ENCODE data around the gene CDHR1. TPM values are rescaled to one million over a fixed set of nuclear protein-coding genes. Genes with fewer than 3 reads are reported as not detected.
"Not testable (repeated sequence)": the region's sequence is repeated elsewhere in the genome, so short reads cannot be mapped to it uniquely, and the experiment has no call there.

CDHR1 gene
- total RNA-seq, 1 donor from 2014 or later, result 0.24 TPM

GRCh38 chr10:84171237-84171636 is 23.1 kb upstream of the CDHR1 start:
- H3K4me1 Mint-ChIP-seq (ENCODE audit: unreplicated experiment); H3K36me3 Mint-ChIP-seq (ENCODE audit: unreplicated experiment); H3K27ac Mint-ChIP-seq (ENCODE audit: unreplicated experiment); H3K4me3 Mint-ChIP-seq (ENCODE audit: unreplicated experiment); H3K27me3 Mint-ChIP-seq (ENCODE audit: unreplicated experiment); H3K9me3 Mint-ChIP-seq (ENCODE audit: unreplicated experiment): not testable (repeated sequence)
- peak; percentile 8 for DNase-seq (ENCODE audit: extremely low spot score, unreplicated experiment)

DNA sequence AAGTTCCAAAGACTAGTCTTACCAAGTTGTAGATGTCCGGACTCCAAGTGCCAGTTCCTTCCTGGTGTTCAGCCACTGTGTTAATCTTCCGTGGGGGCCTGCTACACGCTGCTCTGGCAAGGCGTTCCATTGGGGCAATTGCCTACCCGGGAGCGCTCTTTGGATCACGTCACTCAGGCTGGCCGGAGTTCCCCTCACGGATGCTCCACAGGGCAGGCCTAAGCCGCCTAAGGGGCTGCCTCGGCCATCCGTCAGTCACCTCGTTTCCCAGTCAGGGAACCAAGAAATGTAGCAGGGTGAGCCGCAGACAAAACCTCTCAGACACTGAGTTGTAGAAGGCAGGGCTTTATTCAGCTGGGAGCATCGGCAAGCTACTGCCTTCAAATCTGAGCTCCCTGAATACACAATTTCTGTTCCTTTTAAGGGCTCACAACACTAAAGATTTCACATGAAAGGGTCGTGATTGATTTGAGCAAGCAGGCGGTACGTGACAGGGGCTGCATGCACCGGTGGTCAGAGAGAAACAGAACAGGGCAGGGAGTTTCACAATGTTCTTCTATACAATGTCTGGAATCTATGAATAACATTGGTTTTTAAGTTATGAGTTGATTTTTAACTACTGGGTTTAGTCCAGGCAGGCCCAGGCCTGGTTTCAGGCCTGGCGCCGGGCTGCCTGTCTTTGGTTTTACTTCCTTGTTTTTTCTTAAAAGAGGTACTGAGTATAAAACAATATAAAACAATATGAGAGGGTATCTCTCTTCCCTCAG is 22.5 kb upstream of the CDHR1 start:
- not testable (repeated sequence) for H3K27ac Mint-ChIP-seq (ENCODE audit: unreplicated experiment)

DNA sequence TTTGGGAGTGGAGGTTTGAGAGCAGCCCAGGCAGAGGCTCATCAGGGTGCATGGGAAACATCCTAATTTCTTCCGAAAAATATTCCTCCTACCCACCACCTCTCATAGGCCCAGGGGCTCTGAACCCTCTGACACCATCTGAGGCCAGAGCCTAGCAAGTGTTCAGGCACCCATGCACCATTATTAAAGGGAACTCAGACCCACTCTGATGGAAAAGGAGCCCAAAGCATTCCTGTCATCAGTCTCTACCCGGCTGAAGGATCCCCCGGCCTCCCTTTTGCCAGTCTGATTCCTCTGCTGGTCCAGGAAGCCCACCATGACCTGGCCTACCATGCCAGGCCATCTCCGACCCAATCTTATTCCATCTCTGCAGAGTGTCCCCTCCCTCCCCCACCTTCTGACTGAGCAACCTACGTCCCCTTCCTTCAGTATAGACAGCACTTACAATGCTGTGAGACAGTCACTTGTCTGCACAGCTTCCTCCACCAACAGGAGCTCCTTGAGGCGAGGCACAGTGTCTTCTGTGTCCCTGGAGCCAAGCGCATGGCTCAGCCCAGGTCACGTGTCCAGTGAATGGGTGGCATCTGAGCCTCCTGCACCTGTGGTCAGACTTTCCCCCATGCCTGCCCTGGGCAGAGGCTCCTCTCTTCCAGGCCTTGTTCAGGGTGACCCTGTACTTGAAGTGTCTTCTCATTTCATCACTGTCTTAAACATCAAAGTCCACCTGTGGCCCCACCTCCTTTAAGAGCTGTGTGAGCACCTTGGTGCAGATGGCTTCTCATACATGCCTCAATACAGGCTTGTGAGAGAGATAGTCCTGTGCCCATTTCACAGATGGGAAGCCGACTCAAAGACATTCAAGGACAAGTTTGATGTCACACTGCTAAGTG is 21.6 kb upstream of the CDHR1 start:
- Mint-ChIP-seq H3K4me1 (ENCODE audit: unreplicated experiment) (no peaks in the 10 kb centered on the region), H3K9me3 (ENCODE audit: unreplicated experiment) (no peaks in the 10 kb centered on the region), H3K4me3 (ENCODE audit: unreplicated experiment) (no peak overlapping the region), H3K36me3 (ENCODE audit: unreplicated experiment) (no peaks in the 10 kb centered on the region), H3K27ac (ENCODE audit: unreplicated experiment) (no peak overlapping the region), H3K27me3 (ENCODE audit: unreplicated experiment) (no peaks in the 10 kb centered on the region)
- TF ChIP-seq, protein P1, sequence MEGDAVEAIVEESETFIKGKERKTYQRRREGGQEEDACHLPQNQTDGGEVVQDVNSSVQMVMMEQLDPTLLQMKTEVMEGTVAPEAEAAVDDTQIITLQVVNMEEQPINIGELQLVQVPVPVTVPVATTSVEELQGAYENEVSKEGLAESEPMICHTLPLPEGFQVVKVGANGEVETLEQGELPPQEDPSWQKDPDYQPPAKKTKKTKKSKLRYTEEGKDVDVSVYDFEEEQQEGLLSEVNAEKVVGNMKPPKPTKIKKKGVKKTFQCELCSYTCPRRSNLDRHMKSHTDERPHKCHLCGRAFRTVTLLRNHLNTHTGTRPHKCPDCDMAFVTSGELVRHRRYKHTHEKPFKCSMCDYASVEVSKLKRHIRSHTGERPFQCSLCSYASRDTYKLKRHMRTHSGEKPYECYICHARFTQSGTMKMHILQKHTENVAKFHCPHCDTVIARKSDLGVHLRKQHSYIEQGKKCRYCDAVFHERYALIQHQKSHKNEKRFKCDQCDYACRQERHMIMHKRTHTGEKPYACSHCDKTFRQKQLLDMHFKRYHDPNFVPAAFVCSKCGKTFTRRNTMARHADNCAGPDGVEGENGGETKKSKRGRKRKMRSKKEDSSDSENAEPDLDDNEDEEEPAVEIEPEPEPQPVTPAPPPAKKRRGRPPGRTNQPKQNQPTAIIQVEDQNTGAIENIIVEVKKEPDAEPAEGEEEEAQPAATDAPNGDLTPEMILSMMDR (IDR thresholded peaks at IDR 0.05), result no peak
- peak; percentile 60 for DNase-seq (ENCODE audit: extremely low spot score, unreplicated experiment)

More for the DNA sequence above, 22.5 kb upstream of the CDHR1 start:
- DNase-seq (ENCODE audit: extremely low spot score, unreplicated experiment), result peak; percentile 76
- H3K27me3 Mint-ChIP-seq (ENCODE audit: unreplicated experiment); H3K36me3 Mint-ChIP-seq (ENCODE audit: unreplicated experiment); H3K9me3 Mint-ChIP-seq (ENCODE audit: unreplicated experiment); H3K4me1 Mint-ChIP-seq (ENCODE audit: unreplicated experiment); H3K4me3 Mint-ChIP-seq (ENCODE audit: unreplicated experiment): not testable (repeated sequence)

DNA sequence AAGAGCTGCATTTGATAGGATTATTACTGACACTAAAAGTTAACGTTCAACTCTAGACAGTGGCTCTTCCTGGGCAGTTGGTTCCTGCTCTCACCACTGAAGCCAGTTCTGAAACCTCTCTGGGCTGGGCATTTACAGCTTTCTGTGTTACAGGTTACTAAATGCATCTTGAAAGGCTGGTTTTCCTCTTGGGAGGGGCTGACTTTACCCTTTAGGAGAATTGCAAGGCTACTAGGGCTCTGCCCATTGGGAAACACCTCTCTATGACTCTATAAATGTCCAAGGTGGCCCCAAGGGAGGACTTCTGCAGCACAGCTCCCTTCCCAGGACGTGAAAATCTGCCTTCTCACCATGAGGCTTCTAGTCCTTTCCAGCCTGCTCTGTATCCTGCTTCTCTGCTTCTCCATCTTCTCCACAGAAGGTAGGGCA is 20.8 kb upstream of the CDHR1 start, which contains the start of gene GPR15LG:
GPR15LG (plus strand) TSS at position 301 of the 429 bp plus-strand sequence; CDS start at position 352, 51 bp downstream.
- TF ChIP-seq, protein P1 (IDR thresholded peaks at IDR 0.05), result no peak
- Mint-ChIP-seq H3K9me3 (ENCODE audit: unreplicated experiment) (no peaks in the 10 kb centered on the region), H3K27me3 (ENCODE audit: unreplicated experiment) (no peaks in the 10 kb centered on the region), H3K36me3 (ENCODE audit: unreplicated experiment) (no peaks in the 10 kb centered on the region), H3K27ac (ENCODE audit: unreplicated experiment) (no peak within 1 kb of the TSS), H3K4me1 (ENCODE audit: unreplicated experiment) (no peaks in the 10 kb centered on the region), H3K4me3 (ENCODE audit: unreplicated experiment) (no peak within 1 kb of the TSS)
- DNase-seq (ENCODE audit: extremely low spot score, unreplicated experiment), result peak; percentile 40

DNA sequence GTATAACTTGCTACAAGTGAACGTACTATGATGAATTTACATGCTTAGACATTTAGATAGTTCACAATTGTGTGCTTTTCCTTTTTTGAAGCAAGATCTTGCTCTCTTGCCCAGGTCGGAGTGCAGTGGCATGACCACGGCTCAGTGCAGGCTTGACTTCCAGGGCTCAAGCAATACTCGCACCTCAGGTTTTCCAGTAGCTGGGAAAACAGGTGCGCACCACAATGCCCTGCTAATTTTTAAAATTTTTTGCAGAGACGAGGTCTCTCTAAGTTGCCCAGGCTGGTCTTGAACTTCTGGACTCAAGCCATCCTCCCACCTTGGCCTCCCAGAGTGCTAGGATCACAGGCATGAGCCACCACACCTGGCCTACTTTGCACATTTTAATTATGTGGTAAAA is 18.9 kb upstream of the CDHR1 start:
- H3K27me3 Mint-ChIP-seq (ENCODE audit: unreplicated experiment), result no peaks in the 10 kb centered on the region
- no peaks in the 10 kb centered on the region for H3K4me1 Mint-ChIP-seq (ENCODE audit: unreplicated experiment)
- H3K36me3 Mint-ChIP-seq (ENCODE audit: unreplicated experiment), result no peaks in the 10 kb centered on the region
- H3K4me3 Mint-ChIP-seq (ENCODE audit: unreplicated experiment), result no peak overlapping the region
- TF ChIP-seq, protein P1 (IDR thresholded peaks at IDR 0.05), result no peak
- H3K9me3 Mint-ChIP-seq (ENCODE audit: unreplicated experiment), result no peaks in the 10 kb centered on the region
- peak; percentile 23 for DNase-seq (ENCODE audit: extremely low spot score, unreplicated experiment)
- H3K27ac Mint-ChIP-seq (ENCODE audit: unreplicated experiment), result no peak overlapping the region

- no peaks in the 10 kb centered on the region for H3K36me3 Mint-ChIP-seq (ENCODE audit: unreplicated experiment)
- no peaks in the 10 kb centered on the region for H3K27me3 Mint-ChIP-seq (ENCODE audit: unreplicated experiment)
These were observed 18.0 kb upstream of the CDHR1 start for GRCh38 chr10:84176351-84176750.

More at GRCh38 chr10:84176351-84176750, 18.0 kb upstream of the CDHR1 start:
- Mint-ChIP-seq H3K4me1 (ENCODE audit: unreplicated experiment) (no peaks in the 10 kb centered on the region), H3K27ac (ENCODE audit: unreplicated experiment) (no peak overlapping the region), H3K9me3 (ENCODE audit: unreplicated experiment) (no peaks in the 10 kb centered on the region), H3K4me3 (ENCODE audit: unreplicated experiment) (no peak overlapping the region)
- TF ChIP-seq, protein P1 (IDR thresholded peaks at IDR 0.05), result no peak
- DNase-seq (ENCODE audit: extremely low spot score, unreplicated experiment), result peak; percentile 78

All from osteocyte (in vitro differentiated cells).